GM23248 (cell line): ENCODE measurements around the gene DNM1. TPM values are rescaled to one million over a fixed set of nuclear protein-coding genes. Genes with fewer than 3 reads are reported as not detected.

Source experiments
- DNase-seq: peaks from one replicate; pipeline ENCODE4 v3.0.0-alpha.2; 2015
- H2AFZ ChIP-seq: fragments of 200-600 bp; sonication (generic); 2 replicates; pipeline ENCODE4 v1.6.1; 2016; ENCODE audit warnings: antibody characterized with exemption
- H3F3A ChIP-seq: fragments of 200-600 bp; sonication (generic); 2 replicates; pipeline ENCODE4 v1.6.1; 2016; ENCODE audit warnings: mild to moderate bottlenecking, antibody characterized with exemption, mixed run types; ENCODE audit not compliant: insufficient read depth
- H3K27ac ChIP-seq: fragments of 200-600 bp; sonication (generic); 2 replicates; pipeline ENCODE4 v1.5.1; 2016; ENCODE audit warnings: mild to moderate bottlenecking
- H3K27me3 ChIP-seq: fragments of 200-600 bp; sonication (generic); replicated peaks from 2 replicates; pipeline ENCODE4 v1.6.1; 2016; ENCODE audit warnings: mild to moderate bottlenecking; ENCODE audit not compliant: insufficient read depth
- H3K36me3 ChIP-seq: fragments of 200-600 bp; sonication (generic); 2 replicates; pipeline ENCODE4 v1.6.1; 2016; ENCODE audit warnings: low read depth, mild to moderate bottlenecking
- H3K4me1 ChIP-seq: fragments of 200-600 bp; sonication (generic); 2 replicates; pipeline ENCODE4 v1.6.1; 2016; ENCODE audit warnings: mild to moderate bottlenecking; ENCODE audit not compliant: insufficient read depth
- H3K4me2 ChIP-seq: fragments of 200-600 bp; sonication (generic); one replicate; pipeline ENCODE4 v1.6.1; 2016; ENCODE audit warnings: mild to moderate bottlenecking; ENCODE audit not compliant: unreplicated experiment
- H3K4me3 ChIP-seq: fragments of 200-600 bp; sonication (generic); 2 replicates; pipeline ENCODE4 v1.5.1; 2016; ENCODE audit warnings: mild to moderate bottlenecking
- H3K79me2 ChIP-seq: fragments of 200-600 bp; sonication (generic); 2 replicates; pipeline ENCODE4 v1.6.1; 2016; ENCODE audit warnings: mild to moderate bottlenecking; ENCODE audit not compliant: insufficient read depth
- H3K9ac ChIP-seq: fragments of 200-600 bp; sonication (generic); 2 replicates; pipeline ENCODE4 v1.6.1; 2016; ENCODE audit warnings: mild to moderate bottlenecking
- H3K9me2 ChIP-seq: fragments of 200-600 bp; sonication (generic); 2 replicates; pipeline ENCODE4 v1.6.1; 2016; ENCODE audit warnings: mixed run types, mild to moderate bottlenecking, moderate library complexity; ENCODE audit not compliant: insufficient read depth
- H3K9me3 ChIP-seq: fragments of 200-600 bp; sonication (generic); one replicate; pipeline ENCODE4 v1.6.1; 2017; ENCODE audit warnings: low read depth
- H4K20me1 ChIP-seq: fragments of 200-600 bp; sonication (generic); 2 replicates; pipeline ENCODE4 v1.6.0; 2016; ENCODE audit not compliant: insufficient read depth
- EZH2 ChIP-seq: fragments of 200-600 bp; sonication (generic); IDR thresholded peaks from 2 replicates; pipeline ENCODE4 v1.6.1; 2018; ENCODE audit warnings: antibody characterized with exemption, mild to moderate bottlenecking; ENCODE audit not compliant: insufficient read depth, poor library complexity, severe bottlenecking
- EZH2phosphoT487 ChIP-seq: fragments of 200-600 bp; sonication (generic); IDR thresholded peaks from 2 replicates; pipeline ENCODE4 v1.6.1; 2018; ENCODE audit warnings: antibody characterized with exemption, moderate library complexity, mild to moderate bottlenecking, low read depth; ENCODE audit not compliant: insufficient read depth
- WGBS, 2 experiments: methylation state at CpG; one replicate each; pipeline ENCODE4 v1.1.6; 2015 to 2017; ENCODE audit warnings: low lambda C conversion rate in 2 of 2, low coverage in 1 of 2; ENCODE audit errors: missing lambda C conversion rate in 2 of 2; 5-methylcytosine and 5-hydroxymethylcytosine counted together
- in situ Hi-C: fragments of 300-500 bp; cut with MboI; formaldehyde crosslinking; loops from 2 replicates; pipeline ENCODE4 v1.15.0; 2020
- polyA plus RNA-seq: library from polyadenylated mRNA; unstranded; fragments of >200 nt; fragmentation: Nextera tagmentation; extraction: Ambion mirVana; gene quantifications from 2 replicates; pipeline ENCODE4 v1.2.1, GENCODE V29; 2016
- total RNA-seq: library from RNA; depleted of rRNA; stranded (reverse); fragments of >200 nt; shearing (Covaris generic); gene quantifications from 2 replicates; pipeline ENCODE4 v1.2.3, GENCODE V29; 2014

The DNM1 gene
- total and polyA plus RNA-seq, 2 experiments from 2014 or later = 12.1 to 19.0 TPM

DNA sequence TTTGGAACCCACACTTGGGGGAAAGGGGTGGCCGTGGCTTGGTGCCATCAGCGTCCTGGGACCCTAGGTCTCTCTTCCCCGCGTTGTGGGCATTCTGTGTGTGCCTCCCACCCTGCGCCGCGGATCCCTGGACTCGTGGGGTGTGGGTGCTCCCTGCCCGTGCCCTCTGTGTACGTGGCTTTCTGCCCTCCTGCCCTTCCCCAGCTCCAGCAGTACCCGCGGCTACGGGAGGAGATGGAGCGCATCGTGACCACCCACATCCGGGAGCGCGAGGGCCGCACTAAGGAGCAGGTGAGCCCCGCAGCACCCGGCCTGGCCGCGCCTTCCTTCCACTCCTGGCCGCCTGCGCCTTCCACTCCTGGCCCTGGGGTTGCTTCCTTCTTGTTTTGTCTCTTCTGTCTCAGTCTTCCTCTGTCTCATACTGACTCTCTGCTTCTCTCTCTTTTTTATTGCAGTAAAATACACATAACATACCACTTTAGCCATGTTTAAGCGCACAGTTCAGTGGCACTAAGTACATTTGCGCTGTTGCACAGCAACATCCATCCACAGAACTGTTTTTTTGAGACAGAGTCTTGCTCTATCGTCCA is 30.7 kb downstream of the DNM1 start:
- in situ Hi-C loops = no loop called here
- 85 to 87% methylated on average over 28 of the region's 28 CpGs for WGBS, 2 experiments

DNA sequence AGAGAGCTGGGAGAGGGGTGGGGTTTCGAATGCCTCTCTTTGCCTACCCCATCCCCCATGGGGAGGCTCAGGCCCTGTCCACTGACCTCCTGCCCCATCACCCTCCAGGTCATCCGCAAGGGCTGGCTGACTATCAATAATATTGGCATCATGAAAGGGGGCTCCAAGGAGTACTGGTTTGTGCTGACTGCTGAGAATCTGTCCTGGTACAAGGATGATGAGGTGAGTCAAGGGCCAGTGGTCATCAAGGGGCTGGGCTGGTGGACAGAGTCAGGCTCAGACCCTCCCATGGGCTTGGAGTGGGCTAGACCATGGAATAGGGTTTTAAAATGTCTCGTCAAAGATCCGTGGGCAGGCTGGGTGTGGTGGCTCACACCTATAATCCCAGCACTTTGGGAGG is 38.9 kb downstream of the DNM1 start:
- Histone ChIP-seq H3K9me3 (no peaks in the 10 kb centered on the region), H3K4me2 (no peak overlapping the region), H3K27me3 (no peaks in the 10 kb centered on the region), H3K36me3 (no peaks in the 10 kb centered on the region), H3K9me2 (no peaks in the 10 kb centered on the region), H3K4me1 (peaks cover 38% of the 10 kb centered on the region), H3K9ac (no peak overlapping the region), H3K79me2 (no peaks in the 10 kb centered on the region), H3F3A (peaks cover 22% of the 10 kb centered on the region), H4K20me1 (no peaks in the 10 kb centered on the region), H3K4me3 (no peak overlapping the region), H3K27ac (no peak overlapping the region), H2AFZ (no peak overlapping the region)
- no peak for DNase-seq
- in situ Hi-C loops = no loop called here
- no peak for TF ChIP-seq EZH2
- TF ChIP-seq EZH2phosphoT487 = no peak
- 42 to 56% methylated on average over 4 of the region's 4 CpGs for WGBS, 2 experiments

More for the DNA sequence above, 30.7 kb downstream of the DNM1 start:
- H3K27ac ChIP-seq = no peak overlapping the region
- H3K4me2 ChIP-seq = no peak overlapping the region
- no peaks in the 10 kb centered on the region for H3K27me3 ChIP-seq
- no peaks in the 10 kb centered on the region for H3K9me3 ChIP-seq
- no peak for TF ChIP-seq EZH2phosphoT487
- no peak for TF ChIP-seq EZH2
- H3K4me1 ChIP-seq = no peaks in the 10 kb centered on the region
- H4K20me1 ChIP-seq = no peaks in the 10 kb centered on the region
- H3K9ac ChIP-seq = no peak overlapping the region
- H2AFZ ChIP-seq = no peak overlapping the region
- no peaks in the 10 kb centered on the region for H3K36me3 ChIP-seq
- H3K4me3 ChIP-seq = no peak overlapping the region
- no peak for DNase-seq
- H3F3A ChIP-seq = no peaks in the 10 kb centered on the region
- H3K79me2 ChIP-seq = no peaks in the 10 kb centered on the region
- H3K9me2 ChIP-seq = no peaks in the 10 kb centered on the region

DNA sequence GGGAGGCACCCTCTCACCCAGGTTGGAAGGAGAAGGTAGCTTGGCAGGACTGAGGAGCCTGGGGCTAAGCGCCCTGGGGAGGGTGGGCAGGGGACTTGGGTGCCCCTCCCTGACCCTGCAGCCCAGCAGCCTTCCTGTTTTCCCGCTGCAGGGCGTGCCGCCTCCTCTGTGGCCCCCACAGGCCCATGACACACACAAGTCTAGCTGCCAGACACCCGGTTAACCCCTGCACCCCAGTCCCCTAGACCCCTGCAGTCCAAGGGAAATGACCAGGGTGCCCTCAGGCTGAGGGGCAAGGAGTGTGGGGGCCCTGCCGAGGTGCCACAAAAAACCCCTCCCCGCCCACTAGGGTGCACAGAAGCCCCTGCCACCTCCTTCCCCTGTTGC is 39.6 kb downstream of the DNM1 start:
- H3K4me3 ChIP-seq = peak overlapping the region; percentile 83
- TF ChIP-seq EZH2 (no peak), EZH2phosphoT487 (no peak)
- peak overlapping the region; percentile 97 for H3K9ac ChIP-seq
- no peaks in the 10 kb centered on the region for H3K9me3 ChIP-seq
- H3K36me3 ChIP-seq = no peaks in the 10 kb centered on the region
- no peaks in the 10 kb centered on the region for H3K79me2 ChIP-seq
- H3K4me2 ChIP-seq = peak overlapping the region; percentile 92
- peak; percentile 73 for DNase-seq
- H2AFZ ChIP-seq = no peak overlapping the region
- no peaks in the 10 kb centered on the region for H3K27me3 ChIP-seq
- H4K20me1 ChIP-seq = no peaks in the 10 kb centered on the region
- WGBS, 2 experiments = 6 to 8% methylated on average over 3 to 7 of the region's 7 CpGs
- peak overlapping the region; percentile 88 for H3K27ac ChIP-seq
- H3K9me2 ChIP-seq = no peaks in the 10 kb centered on the region
- H3F3A ChIP-seq = peaks cover 22% of the 10 kb centered on the region
- in situ Hi-C loops = no loop called here
- H3K4me1 ChIP-seq = peaks cover 38% of the 10 kb centered on the region

DNA sequence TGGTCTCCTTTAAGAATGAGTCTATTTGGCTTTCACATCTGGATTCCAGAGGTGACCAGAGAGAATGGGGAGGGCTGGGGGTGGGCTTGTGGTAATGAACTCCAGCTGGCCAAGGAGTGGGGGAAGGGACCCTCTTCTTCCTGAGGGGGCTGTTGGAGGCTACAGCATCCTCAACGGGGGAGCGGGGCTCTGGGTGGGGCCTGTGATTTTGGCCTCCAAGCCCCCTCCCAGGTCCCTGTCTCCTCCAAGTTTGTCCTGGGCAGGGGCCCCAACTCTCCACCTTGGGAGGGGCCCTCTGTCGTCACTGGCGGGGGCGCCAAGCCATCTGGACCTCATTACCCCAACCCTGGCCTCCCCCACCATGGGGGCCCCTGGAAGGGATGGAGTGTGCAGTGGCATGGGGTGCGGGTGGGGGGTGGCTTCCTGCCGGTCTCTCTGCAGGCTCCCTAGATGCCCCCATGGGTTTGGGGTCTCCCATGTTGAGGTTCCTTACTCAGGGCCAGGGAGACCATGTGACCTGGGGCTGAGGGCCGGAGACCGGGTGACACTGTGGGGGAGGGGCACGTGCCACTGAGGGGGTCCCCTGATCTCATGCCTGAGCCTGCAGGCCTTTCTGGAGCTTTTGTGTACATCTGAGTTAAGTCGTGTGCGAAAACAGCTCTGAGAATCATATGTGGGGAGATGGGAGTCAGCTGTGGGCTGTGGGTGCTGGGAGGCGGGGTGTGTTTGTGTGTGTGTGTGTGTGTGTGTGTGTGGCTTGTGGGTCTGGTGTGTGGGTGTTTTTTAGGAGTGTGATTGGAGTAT is 40.2 kb downstream of the DNM1 start:
- TF ChIP-seq EZH2 = no peak
- TF ChIP-seq EZH2phosphoT487 = no peak
- no peaks in the 10 kb centered on the region for H3K36me3 ChIP-seq
- H4K20me1 ChIP-seq = no peaks in the 10 kb centered on the region
- H3K4me2 ChIP-seq = peak overlapping the region; percentile 92
- peak overlapping the region; percentile 88 for H3K27ac ChIP-seq
- no peaks in the 10 kb centered on the region for H3K9me2 ChIP-seq
- H3K9ac ChIP-seq = peak overlapping the region; percentile 97
- H3K27me3 ChIP-seq = no peaks in the 10 kb centered on the region
- in situ Hi-C loops = no loop called here
- peak; percentile 70 for DNase-seq
- no peaks in the 10 kb centered on the region for H3K9me3 ChIP-seq
- 0 to 2% methylated on average over 8 to 13 of the region's 13 CpGs for WGBS, 2 experiments
- no peaks in the 10 kb centered on the region for H3K79me2 ChIP-seq
- H2AFZ ChIP-seq = no peak overlapping the region
- peaks cover 38% of the 10 kb centered on the region for H3K4me1 ChIP-seq
- peaks cover 22% of the 10 kb centered on the region for H3F3A ChIP-seq
- H3K4me3 ChIP-seq = peak overlapping the region; percentile 83
